Cardiac fibroblast (primary cell): Measurements from ENCODE around the gene CD9.

Experiments used
- DNase-seq, 2 donors: peaks; one replicate each; pipeline versions ENCODE4 v3.0.0 to v3.0.0-alpha.2; 2010; ENCODE audit warnings: low read depth in 2 of 2
- H3K4me3 ChIP-seq, 2 donors: replicated peaks in 1 of 2; 1 replicate in 1 of 2; 2 replicates in 1 of 2; pipeline ENCODE4 v1.5.1; 2011; ENCODE audit warnings: low read depth in 2 of 2, low read length in 2 of 2, mild to moderate bottlenecking in 2 of 2, moderate library complexity in 1 of 2
- CTCF ChIP-seq: IDR thresholded peaks from one replicate; pipeline ENCODE4 v1.5.1; 2011; ENCODE audit warnings: low read depth, mild to moderate bottlenecking, low read length, inconsistent platforms

The CD9 gene

DNA sequence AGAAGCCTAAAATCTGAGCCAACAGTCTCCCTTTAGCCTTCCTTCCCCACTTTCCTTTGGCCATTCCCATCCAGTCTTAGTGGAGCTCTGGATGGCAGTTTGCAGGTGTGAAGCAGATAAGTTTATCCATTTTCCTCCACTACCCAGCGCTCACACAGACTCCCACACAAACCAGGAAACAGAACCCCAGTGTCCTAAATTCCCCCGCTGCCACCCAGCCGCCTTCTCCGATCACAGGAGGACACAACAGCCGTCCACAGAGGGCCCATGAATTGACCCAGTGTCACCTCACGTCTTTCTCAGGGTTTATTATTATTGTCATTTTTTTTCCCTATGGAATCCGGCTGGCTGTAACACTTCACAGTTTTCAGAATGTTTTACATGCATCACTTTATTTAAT lies 16.4 kb downstream of the CD9 start:
- H3K4me3 ChIP-seq, result no peak overlapping the region
- no peak for TF ChIP-seq CTCF
- no peak for DNase-seq

GRCh38 chr12:6218347-6218925 lies 18.2 kb downstream of the CD9 start:
- H3K4me3 ChIP-seq, result no peak overlapping the region
- no peak for TF ChIP-seq CTCF
- DNase-seq, result no peak

- no peak for TF ChIP-seq CTCF
- no peak for DNase-seq
- no peak overlapping the region for H3K4me3 ChIP-seq
Observed at GRCh38 chr12:6219980-6220379, 19.8 kb downstream of the CD9 start.

GRCh38 chr12:6221146-6221545 lies 20.9 kb downstream of the CD9 start:
- no peak for DNase-seq
- no peak overlapping the region for H3K4me3 ChIP-seq
- no peak for TF ChIP-seq CTCF

DNA sequence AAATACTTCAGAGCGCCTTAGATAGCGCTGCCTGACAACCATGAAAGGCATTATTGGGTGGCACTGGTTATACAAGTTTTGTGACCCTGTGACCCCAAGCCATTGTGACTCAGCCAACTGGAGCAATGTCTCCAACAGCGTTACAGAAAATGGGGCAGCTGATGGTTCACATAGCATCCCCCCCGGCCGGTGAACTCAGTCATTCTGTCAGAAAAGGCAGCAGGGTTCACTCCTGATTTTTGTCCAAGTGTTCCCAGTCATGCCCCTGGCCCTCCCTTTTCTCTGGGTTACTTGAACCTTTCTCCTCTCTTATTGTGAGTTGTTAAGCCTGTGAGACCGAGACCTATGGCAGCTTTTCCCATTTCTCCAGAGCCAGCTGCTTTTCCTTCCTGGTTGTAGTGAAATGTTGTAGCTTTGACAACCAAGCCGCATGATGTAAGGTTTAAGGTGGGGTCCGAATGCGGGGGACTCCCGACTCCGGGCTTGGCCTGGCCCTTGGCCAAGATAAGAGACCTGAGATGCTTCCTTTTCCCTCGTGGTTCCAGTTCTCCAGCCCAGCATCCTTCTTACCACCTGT lies 22.0 kb downstream of the CD9 start:
- DNase-seq, result peak in 1 of 2 donors; percentile 23
- no peak for TF ChIP-seq CTCF
- no peak overlapping the region for H3K4me3 ChIP-seq

DNA sequence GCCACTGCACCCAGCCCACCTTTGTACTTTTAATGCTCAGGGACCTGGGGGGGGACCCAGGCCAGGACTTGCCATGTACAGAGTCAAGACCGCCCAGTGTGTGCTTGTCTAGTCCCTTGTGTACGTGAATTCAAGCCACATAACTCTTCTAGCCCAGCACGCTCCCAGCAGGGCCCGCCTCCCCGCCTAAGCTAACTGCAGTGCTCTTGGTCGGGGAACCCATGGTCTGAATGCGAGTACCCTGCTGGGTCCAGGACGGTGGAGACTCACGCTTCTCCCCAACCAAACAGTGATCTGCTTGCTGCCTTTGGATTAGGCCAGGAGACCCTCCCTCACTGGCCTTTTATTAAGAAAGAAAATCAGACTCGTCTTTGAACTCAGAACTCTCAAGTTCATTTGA lies 23.3 kb downstream of the CD9 start:
- TF ChIP-seq CTCF, result no peak
- no peak for DNase-seq
- H3K4me3 ChIP-seq, result no peak overlapping the region

GRCh38 chr12:6224550-6224949 lies 24.4 kb downstream of the CD9 start:
- no peak overlapping the region for H3K4me3 ChIP-seq
- no peak for TF ChIP-seq CTCF
- DNase-seq, result peak in 1 of 2 donors; percentile 38
